PC-9 (cell line): Measurements from ENCODE around the gene SLC9A9.

Experiments
- CTCF ChIP-seq: fragments of 200-600 bp; sonication (generic); conservative IDR thresholded peaks from 2 replicates; pipeline ENCODE4 v1.6.1; 2017; ENCODE audit warnings: mixed run types, antibody characterized with exemption, mild to moderate bottlenecking, moderate library complexity
- EZH2 ChIP-seq: fragments of 200-600 bp; sonication (generic); IDR thresholded peaks from 2 replicates; pipeline ENCODE4 v1.8.0; 2017; ENCODE audit warnings: antibody characterized with exemption, low read depth

- TF ChIP-seq EZH2 = no peak
- no peak for TF ChIP-seq CTCF
Measured at GRCh38 chr3:143794793-143795462, 53.3 kb downstream of the SLC9A9 start.
